SHP77 treated with DMSO at 0.1 percent for 48 hours (cell line): ENCODE results near the gene RBBP6.
"Not testable (repeated sequence)": the region's sequence is repeated elsewhere in the genome, so short reads cannot be mapped to it uniquely, and the experiment has no call there.

ENCODE experiments used
- DNase-seq: peaks from one replicate; lab custom pipeline; 2025; lab: John Stamatoyannopoulos, UW

The RBBP6 gene, protein sequence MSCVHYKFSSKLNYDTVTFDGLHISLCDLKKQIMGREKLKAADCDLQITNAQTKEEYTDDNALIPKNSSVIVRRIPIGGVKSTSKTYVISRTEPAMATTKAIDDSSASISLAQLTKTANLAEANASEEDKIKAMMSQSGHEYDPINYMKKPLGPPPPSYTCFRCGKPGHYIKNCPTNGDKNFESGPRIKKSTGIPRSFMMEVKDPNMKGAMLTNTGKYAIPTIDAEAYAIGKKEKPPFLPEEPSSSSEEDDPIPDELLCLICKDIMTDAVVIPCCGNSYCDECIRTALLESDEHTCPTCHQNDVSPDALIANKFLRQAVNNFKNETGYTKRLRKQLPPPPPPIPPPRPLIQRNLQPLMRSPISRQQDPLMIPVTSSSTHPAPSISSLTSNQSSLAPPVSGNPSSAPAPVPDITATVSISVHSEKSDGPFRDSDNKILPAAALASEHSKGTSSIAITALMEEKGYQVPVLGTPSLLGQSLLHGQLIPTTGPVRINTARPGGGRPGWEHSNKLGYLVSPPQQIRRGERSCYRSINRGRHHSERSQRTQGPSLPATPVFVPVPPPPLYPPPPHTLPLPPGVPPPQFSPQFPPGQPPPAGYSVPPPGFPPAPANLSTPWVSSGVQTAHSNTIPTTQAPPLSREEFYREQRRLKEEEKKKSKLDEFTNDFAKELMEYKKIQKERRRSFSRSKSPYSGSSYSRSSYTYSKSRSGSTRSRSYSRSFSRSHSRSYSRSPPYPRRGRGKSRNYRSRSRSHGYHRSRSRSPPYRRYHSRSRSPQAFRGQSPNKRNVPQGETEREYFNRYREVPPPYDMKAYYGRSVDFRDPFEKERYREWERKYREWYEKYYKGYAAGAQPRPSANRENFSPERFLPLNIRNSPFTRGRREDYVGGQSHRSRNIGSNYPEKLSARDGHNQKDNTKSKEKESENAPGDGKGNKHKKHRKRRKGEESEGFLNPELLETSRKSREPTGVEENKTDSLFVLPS (N-terminal part only)

DNA sequence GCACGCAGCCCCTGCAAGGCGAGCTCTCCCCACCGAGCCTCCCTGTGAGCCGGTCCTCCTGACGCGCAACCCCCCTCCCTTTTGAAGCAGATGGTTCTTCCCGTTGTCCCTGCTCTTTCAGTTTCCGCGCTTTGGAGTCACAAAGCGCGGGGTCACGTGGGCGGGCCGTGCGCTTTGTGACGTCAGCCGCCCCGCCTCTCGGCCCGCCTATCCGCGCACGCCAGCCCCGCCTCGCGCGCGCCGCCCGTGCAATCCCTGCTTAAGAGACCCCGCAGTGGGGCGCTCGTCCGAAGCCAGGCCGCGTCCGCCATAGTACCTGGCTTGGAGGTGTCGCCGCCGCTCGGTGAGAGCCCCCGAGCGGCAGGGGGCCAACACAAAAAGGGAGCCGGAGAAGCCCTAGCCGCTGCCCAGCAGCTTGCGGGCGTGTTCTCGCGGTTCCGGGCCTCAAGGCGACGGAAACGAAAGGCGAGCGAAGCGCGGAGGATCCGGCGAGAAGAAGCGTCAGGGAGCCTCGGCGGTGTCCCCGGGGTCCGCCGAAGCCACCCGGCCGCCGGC lies at the start of gene RBBP6:
Gene RBBP6, plus strand, starts transcription at position 272 of the 555 bp plus-strand sequence. CDS start 1,061 bp downstream, outside the sequence.
- peak; percentile 45 for DNase-seq

DNA sequence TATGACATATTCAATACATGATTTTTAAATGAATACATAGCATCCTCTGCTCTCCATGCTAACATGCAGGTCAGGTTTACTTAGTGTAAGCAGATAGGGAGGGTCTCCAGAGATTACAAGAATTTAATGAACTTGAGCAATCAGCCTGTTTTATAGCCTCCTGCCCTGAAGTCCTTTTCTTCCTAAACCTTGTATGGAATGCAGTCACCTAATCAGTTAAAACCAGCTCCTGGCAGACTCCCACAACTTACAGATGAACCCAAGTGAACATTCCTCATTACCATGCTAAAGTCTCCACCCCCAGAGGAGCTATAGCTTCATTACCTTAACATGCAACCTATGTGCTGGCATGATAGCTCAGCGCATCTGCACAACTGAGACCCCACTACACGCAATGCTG lies 48.5 kb upstream of the RBBP6 start:
- no peak for DNase-seq

- DNase-seq = no peak
Observed at GRCh38 chr16:24491731-24492130, 47.6 kb upstream of the RBBP6 start.

DNA sequence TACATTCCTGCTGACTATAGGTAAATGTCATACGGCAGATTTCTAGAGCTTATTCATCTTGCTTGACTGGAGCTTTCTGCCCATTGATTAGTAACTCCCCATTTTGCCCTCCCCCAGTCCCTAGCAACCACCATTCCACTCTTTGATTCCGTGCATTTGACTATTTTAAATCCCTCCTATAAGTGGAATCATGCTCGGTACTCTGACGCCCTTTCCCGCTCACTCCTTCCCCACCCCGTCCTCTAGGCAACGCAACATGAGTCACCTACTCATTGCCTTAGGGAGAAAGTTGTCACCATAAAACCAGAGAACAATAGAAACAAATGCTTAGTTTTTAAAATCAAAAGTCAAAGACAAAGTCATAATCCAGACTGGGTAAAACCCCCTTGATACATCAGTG lies 45.5 kb upstream of the RBBP6 start:
- no peak for DNase-seq

GRCh38 chr16:24495207-24495606 lies 44.2 kb upstream of the RBBP6 start:
- not testable (repeated sequence) for DNase-seq

GRCh38 chr16:24497440-24497839 lies 41.9 kb upstream of the RBBP6 start:
- no peak for DNase-seq

- DNase-seq = no peak
Observed at GRCh38 chr16:24499193-24499814, 40.1 kb upstream of the RBBP6 start.

GRCh38 chr16:24504472-24505345 lies 34.7 kb upstream of the RBBP6 start:
- DNase-seq = no peak

DNA sequence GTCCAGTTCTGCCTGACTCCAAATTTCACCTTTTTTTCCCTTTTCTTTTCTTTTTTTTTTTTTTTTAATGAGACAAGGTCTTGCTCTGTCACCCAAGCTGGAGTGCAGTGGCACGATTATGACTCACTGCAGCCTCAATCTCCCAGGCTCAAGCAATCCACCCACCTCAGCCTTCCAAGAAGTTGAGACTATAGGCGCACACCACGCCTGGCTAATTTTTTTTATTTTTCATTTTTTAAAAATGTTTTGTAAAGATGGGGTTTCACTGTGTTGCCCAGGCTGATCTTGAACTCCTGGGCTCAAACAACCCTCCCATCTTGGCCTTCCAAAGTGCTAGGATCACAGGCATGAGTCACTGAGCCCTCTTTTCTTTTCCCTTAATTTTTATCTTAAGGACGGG lies 33.4 kb upstream of the RBBP6 start:
- DNase-seq = no peak

DNA sequence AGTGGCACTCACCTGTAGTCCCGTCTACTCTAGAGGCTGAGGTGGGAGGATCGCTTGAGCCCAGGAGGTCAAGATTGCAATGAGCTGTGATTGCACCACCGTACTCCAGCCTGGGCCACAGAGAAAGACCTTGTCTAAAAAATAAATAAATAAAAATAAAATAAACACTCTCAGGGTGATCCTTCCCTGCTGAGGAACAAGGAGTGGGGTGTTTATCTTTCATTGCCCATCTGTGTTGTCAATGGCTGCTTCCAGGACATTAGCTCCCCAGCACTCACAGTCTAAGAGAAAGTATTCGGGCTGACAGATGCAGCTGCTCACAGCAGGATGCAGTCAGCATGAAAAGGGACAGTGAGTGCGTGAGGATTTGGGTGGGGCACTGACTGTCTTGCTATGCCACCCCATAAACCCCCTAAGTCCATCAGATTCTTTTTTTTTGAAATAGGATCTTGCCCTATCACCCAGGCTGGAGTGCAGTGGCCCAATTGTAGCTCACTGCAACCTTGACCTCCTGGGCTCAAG lies 31.3 kb upstream of the RBBP6 start:
- no peak for DNase-seq

DNA sequence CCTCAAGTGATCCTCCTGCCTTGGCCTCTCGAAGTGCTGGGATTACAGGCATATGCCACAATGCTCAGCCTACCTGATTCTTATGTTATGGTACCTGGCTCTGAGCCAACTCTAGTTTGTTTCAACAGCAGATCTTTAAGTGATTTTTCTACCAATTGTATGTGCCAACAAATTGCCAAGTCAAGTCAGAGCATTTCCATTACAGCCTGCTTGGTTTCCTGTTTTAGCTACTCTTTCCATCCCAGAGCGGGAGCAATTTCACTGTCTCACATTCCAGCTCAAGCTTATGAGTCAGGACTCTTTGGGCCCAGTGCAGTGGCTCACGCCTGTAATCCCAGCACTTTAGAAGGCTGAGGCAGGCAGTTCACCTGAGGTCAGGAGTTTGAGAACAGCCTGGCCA lies 30.8 kb upstream of the RBBP6 start:
- no peak for DNase-seq

DNA sequence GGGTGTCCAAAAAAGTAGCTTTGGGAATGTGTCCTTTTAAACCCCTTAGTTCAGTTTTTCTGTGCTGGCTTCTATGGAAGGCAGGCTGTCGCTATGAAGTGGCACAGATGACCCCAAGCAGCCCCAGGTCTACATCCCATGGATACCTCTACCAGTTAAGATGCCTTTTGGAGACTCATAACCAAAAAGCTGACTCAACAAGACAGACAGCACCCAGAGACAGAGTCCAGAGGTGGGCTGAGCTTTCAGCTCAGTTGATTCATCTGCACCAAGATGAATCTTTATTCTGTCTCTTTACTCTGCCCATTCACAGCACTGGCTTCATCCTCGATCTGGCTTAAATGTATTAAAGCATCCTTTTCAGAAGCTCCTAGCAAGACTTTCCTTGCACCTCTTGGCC lies 29.8 kb upstream of the RBBP6 start:
- no peak for DNase-seq

DNA sequence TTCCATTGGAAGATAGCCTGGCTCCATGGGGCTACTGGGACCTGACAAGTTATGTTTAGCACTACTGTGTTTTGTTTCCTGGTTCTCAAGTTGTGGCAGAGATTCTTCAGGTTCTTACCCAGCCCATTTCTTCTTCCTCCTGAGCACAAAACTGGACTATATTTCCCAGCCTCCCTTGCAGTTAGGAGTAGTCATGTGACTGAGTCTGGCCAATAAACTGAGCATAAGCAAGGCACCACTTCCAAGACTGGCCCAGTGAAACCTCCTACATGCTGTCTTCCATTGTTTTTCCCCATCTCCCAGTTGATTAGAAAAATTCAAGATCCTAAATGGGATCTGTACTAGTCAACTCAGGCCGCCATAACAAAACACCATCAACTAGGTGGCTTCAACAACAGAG lies 28.2 kb upstream of the RBBP6 start:
- DNase-seq = no peak

GRCh38 chr16:24511792-24512191 lies 27.6 kb upstream of the RBBP6 start:
- DNase-seq = no peak

GRCh38 chr16:24514096-24514495 lies 25.3 kb upstream of the RBBP6 start:
- no peak for DNase-seq

DNA sequence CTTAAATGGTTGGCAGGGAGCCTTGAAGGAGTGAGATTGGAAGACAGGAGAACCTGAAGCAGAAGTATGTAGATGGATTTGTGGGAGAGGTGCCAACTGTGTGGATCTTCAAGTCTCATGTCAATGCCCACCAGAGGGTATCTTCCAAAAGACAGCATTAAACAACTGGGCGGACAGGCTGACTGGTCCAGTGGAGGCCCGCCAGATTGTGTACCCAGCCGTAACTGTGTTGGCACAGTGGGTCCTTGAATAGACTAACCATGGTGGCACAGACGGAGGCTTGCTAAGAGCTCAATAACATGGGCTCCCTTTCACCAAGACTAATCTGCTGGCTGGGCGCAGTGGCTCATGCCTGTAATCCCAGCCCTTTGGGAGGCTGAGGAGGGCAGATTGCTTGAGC lies 24.2 kb upstream of the RBBP6 start:
- DNase-seq = no peak

DNA sequence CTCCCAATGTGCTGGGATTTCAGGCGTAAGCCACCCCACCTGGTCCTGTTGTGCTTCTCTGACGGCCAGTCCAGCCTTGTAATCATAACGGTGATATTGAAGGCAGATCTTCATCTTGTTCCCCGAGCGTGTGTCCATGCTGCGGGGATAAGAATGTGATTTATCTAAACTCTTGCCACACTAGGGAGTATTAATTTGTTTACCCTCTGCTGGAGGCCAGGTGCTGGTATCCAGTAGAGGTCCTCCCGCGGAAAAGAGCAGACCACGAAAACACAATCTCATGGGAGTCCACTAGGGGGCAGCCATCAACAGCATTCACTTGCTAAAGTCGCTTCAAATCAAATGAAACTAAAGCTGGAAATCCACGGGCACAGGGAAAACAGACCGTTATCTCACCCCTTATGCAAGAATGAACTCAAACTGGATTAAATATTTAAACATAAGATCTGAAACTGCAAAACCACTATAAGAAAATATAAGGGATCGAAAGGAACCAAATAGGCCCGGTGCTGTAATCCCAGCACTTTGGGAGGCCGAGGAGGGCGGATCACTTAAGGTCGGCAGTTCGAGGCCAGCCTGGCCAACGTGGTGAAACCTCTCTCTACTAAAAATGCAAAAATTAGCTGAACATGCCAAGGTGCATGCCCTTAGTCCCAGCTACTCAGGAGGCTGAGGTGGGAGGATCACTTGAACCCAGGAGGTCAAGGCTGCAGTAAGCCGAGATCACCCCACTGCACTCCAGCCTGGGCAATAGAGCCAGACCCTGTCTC lies 22.3 kb upstream of the RBBP6 start:
- peak; percentile 69 for DNase-seq

- no peak for DNase-seq
Observed at GRCh38 chr16:24518498-24518897, 20.9 kb upstream of the RBBP6 start.

DNA sequence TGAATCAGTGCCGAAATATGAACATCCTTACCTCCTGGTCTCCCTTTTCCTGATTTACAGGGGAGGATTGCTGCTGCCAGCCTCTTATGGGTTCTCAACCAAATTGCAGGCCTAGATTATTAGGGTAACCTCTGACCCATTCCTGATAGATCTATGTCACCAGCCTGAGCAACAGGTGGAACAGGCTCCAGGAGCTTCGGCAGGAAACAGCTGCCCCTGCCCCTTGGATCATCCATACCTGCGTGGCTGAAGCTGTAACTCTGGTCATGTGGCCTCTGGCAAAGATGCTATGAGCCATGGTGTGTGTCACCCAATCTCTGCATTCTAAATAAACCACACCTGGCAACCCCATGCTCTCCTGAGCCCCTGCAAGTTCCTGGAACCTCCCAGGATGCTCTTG lies 18.4 kb upstream of the RBBP6 start:
- DNase-seq = no peak

GRCh38 chr16:24522751-24523150 lies 16.6 kb upstream of the RBBP6 start:
- no peak for DNase-seq
